ENCODE data around the gene GTPBP4. TPM values are rescaled to one million over a fixed set of nuclear protein-coding genes. Genes with fewer than 3 reads are reported as not detected.

The GTPBP4 gene
- total and polyA plus RNA-seq, 2 of the 13 experiments (the other 11 are each of a cell fraction or from before 2014, with no cell fraction given), result 24.1 to 85.5 TPM

GRCh38 chr10:988667-989545 lies 672 bp downstream of the GTPBP4 start:
- peaks cover 55% of the 10 kb centered on the region for H3K79me2 ChIP-seq (ENCODE audit: insufficient read depth, low read length)
- peak overlapping the region; percentile 79 for H3K27ac ChIP-seq (ENCODE audit: extremely low read length, insufficient read depth, low read length)
- H3K9ac ChIP-seq (ENCODE audit: insufficient read depth, low read depth, low read length), result peak overlapping the region; percentile 95
- BruUV-seq (replicated peaks), result TSS peak; percentile 75
- peak overlapping the region; percentile 98 to 100 (median 99) for H3K4me3 ChIP-seq (replicated peaks in 1 of 3; ENCODE audit: insufficient read depth in 1 of 3, low read depth in 2 of 3, low read length in 3 of 3)
- no peak overlapping the region for H2AFZ ChIP-seq (ENCODE audit: low read length)
- peak; percentile 10 for ATAC-seq
- H3K4me2 ChIP-seq (ENCODE audit: low read depth, low read length), result peak overlapping the region; percentile 84
- in situ Hi-C loops (cut with HindIII; ENCODE audit: extremely low pct_ligation_motif_present, low pct_unique_long_range_greater_than_20kb), result loop anchor here (10.0 kb wide), 1 partner anchor 54 kb away; the partner anchor contains the start of gene LARP4B
- H4K20me1 ChIP-seq (ENCODE audit: insufficient read depth, low read length), result peaks cover 12% of the 10 kb centered on the region
- no peak for FAIRE-seq
- WGBS (ENCODE audit: low lambda C conversion rate), result 1% methylated on average over 27 of the region's 42 CpGs
- peaks cover 7 to 15% of the 10 kb centered on the region in 2 experiments; a peak in 4 of 5 replicates for H3K36me3 ChIP-seq (replicated peaks in 1 of 2; ENCODE audit: control insufficient read depth in 1 of 2, insufficient read depth in 2 of 2, low read length in 2 of 2)
- peaks cover 59% of the 10 kb centered on the region for H3K4me1 ChIP-seq (ENCODE audit: insufficient read depth, low read length)
- POLR2A ChIA-PET, result interaction anchor here (0.7 to 6.5 kb wide), 9 partner anchors 13 to 110 kb away, joined by 3 to 42 read pairs (median 5); partner anchors contain the start of gene IDI1
- no peaks in the 10 kb centered on the region; a peak in 1 of 5 replicates for H3K27me3 ChIP-seq (ENCODE audit: control insufficient read depth in 1 of 2, insufficient read depth in 2 of 2, low read length in 2 of 2)
- intact Hi-C loops (cut with micrococcal nuclease; ENCODE audit: unreplicated experiment), result loop anchor here (2.0 to 5.0 kb wide), 2 partner anchors 58 kb away; partner anchors contain the start of genes IDI1 and LARP4B
- no peaks in the 10 kb centered on the region for H3K9me3 ChIP-seq (ENCODE audit: low read length)
- CTCF ChIA-PET (ENCODE audit: low intra/inter-chr PET ratio, low total read pairs), result no interaction called here
- DNase-seq (ENCODE audit: low spot score), result no peak
- TF ChIP-seq HMGXB4 (CRISPR knock-in tag; IDR thresholded peaks at IDR 0.05; ENCODE audit: borderline replicate concordance in 1 of 2, low read depth in 1 of 2) (0 out of 4 replicates have a peak, but pooled peaks of 1 of the 2 experiments have one; percentile 0), MXI1 (IDR thresholded peaks at IDR 0.05; ENCODE audit: borderline replicate concordance, low read depth, low read length) (no peak), MXD3 (CRISPR knock-in tag; IDR thresholded peaks at IDR 0.05) (no peak), MYNN (CRISPR knock-in tag; IDR thresholded peaks at IDR 0.05; ENCODE audit: low read depth) (no peak), ZNF20 (CRISPR knock-in tag; IDR thresholded peaks at IDR 0.05) (0 out of 2 replicates have a peak, but pooled peaks have one; percentile 29), ZNF609 (CRISPR knock-in tag; IDR thresholded peaks at IDR 0.05; ENCODE audit: borderline replicate concordance) (no peak), RFX5 (IDR thresholded peaks at IDR 0.05; ENCODE audit: low read depth, low read length) (no peak), AKAP8 (CRISPR knock-in tag; IDR thresholded peaks at IDR 0.05) (0 out of 2 replicates have a peak, but pooled peaks have one; percentile 35), SP4 (CRISPR knock-in tag; IDR thresholded peaks at IDR 0.05) (no peak), NPAS2 (CRISPR knock-in tag; IDR thresholded peaks at IDR 0.05; ENCODE audit: borderline replicate concordance) (no peak), ZNF780A (CRISPR knock-in tag; IDR thresholded peaks at IDR 0.05) (no peak)
- TF ChIP-seq, protein P1, sequence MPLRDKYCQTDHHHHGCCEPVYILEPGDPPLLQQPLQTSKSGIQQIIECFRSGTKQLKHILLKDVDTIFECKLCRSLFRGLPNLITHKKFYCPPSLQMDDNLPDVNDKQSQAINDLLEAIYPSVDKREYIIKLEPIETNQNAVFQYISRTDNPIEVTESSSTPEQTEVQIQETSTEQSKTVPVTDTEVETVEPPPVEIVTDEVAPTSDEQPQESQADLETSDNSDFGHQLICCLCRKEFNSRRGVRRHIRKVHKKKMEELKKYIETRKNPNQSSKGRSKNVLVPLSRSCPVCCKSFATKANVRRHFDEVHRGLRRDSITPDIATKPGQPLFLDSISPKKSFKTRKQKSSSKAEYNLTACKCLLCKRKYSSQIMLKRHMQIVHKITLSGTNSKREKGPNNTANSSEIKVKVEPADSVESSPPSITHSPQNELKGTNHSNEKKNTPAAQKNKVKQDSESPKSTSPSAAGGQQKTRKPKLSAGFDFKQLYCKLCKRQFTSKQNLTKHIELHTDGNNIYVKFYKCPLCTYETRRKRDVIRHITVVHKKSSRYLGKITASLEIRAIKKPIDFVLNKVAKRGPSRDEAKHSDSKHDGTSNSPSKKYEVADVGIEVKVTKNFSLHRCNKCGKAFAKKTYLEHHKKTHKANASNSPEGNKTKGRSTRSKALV (CRISPR knock-in tag; IDR thresholded peaks at IDR 0.05), result 0 out of 2 replicates have a peak, but pooled peaks have one; percentile 17

All from HepG2 (cell line).